Testis (tissue), 2 donors: ENCODE results near the gene NPTN.

ENCODE experiments used
- CTCF ChIP-seq, 3 experiments: fragments of 450-650 bp in 2 of 3; fragments of 200-600 bp in 1 of 3; sonication (generic) in 1 of 3; IDR thresholded peaks; one replicate each; pipeline ENCODE4 v1.5.1; 2016 to 2019; ENCODE audit warnings: antibody characterized with exemption in 3 of 3, mild to moderate bottlenecking in 2 of 3, moderate library complexity in 1 of 3
- POLR2A ChIP-seq: fragments of 450-650 bp; IDR thresholded peaks from one replicate; pipeline ENCODE4 v1.6.1; 2017; ENCODE audit warnings: antibody characterized with exemption, mild to moderate bottlenecking, moderate library complexity

GRCh38 chr15:73518876-73519733, 114.1 kb downstream of the NPTN start:
- TF ChIP-seq POLR2A: no peak
- TF ChIP-seq CTCF (IDR thresholded peaks at IDR 0.05): no peak
